ENCODE results near the gene H1-8. TPM values are rescaled to one million over a fixed set of nuclear protein-coding genes. Genes with fewer than 3 reads are reported as not detected.

Gene H1-8
- total RNA-seq, 4 donors from 2014 or later = not detected

DNA sequence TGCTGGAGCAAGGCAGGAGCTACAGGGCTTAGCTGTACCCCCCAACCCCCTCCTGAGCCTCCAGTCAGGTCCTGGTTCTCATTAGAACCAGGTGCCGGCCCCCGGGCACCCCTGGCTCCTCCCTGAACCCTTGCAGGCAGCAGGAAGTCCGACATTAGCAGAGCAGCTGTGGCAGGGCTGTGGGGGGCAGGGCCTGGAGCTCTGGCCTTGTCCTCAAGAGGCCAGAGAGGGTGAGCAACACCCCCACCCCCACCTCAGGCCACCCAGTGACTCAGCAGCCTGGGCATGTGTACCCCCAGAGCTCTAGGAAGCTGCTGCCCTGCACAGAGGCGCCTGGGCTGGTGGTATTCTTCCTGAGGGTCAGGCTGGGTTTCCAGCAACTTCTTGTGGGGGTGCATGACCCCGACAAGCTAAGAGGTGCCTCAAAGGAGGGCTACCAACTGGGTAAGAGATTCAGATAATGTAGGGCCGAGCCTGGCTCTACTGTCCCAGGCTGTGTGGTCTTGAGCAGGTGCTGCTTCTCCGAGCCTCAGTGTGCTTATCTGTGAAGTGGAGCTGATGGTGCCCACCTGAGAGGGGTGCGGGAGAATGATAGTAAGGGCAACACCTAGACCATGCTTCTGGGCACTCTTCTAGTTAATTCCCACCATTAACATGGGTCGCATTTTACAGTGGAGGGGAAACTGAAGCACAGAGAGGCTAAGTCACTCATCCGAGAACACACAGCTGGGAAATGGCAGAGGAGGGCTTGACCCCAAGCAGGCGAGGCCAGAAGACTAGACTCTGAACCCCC is 16.0 kb downstream of the H1-8 start:
- no peak overlapping the region for H3K4me3 ChIP-seq (ENCODE audit: low read depth, poor library complexity, severe bottlenecking)
- intact Hi-C loops (cut with DNase I; ENCODE audit: low total_unique reads) = no loop called here
- TF ChIP-seq POLR2A (IDR thresholded peaks at IDR 0.05) = no peak
- no peak for TF ChIP-seq CTCF (IDR thresholded peaks at IDR 0.05)
- no peak for DNase-seq (ENCODE audit: low spot score in 2 of 2)
- 83 to 85% methylated on average over 10 of the region's 11 CpGs for WGBS, 2 donors

- no peak overlapping the region for H3K4me3 ChIP-seq (ENCODE audit: low read depth, poor library complexity, severe bottlenecking)
- WGBS, 2 donors = 83 to 91% methylated on average over 18 to 20 of the region's 20 CpGs
- TF ChIP-seq CTCF (IDR thresholded peaks at IDR 0.05) (no peak), POLR2A (IDR thresholded peaks at IDR 0.05) (no peak)
- intact Hi-C loops (cut with DNase I; ENCODE audit: low total_unique reads) = no loop called here
- DNase-seq (ENCODE audit: low spot score in 2 of 2) = no peak
Observed at GRCh38 chr3:129559565-129560079, 16.6 kb downstream of the H1-8 start.

DNA sequence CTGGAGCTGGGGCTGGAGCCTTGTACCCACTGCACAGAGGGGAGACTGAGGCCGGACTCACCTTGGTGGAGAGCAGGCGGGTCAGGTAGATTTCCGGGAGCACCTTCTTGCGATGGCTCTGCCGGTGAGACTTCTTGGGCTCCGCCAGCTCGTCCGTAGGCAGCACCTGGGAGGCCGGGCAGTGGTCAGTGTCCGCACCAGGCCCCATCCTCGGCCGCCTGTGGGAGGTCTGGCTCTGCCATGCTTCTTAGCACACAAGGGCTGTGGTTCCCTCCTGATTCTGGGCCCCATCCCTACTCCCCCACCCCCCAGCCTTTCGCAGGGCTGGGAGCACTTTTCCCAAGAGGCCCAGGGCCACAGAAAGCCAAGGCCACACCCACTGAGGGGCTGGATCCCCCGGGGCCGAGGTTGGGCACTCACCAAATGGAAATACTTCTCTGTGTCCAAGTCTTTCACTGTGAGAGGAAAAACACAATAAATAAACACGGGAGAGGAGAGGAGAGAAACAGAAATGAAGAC is 17.4 kb downstream of the H1-8 start:
- no peak overlapping the region for H3K4me3 ChIP-seq (ENCODE audit: low read depth, poor library complexity, severe bottlenecking)
- WGBS, 2 donors = 32 to 66% methylated on average over 6 to 16 of the region's 16 CpGs
- TF ChIP-seq POLR2A (IDR thresholded peaks at IDR 0.05) = no peak
- TF ChIP-seq CTCF (IDR thresholded peaks at IDR 0.05) = no peak
- intact Hi-C loops (cut with DNase I; ENCODE audit: low total_unique reads) = no loop called here
- no peak for DNase-seq (ENCODE audit: low spot score in 2 of 2)

- peak; percentile 53 to 96 for DNase-seq (ENCODE audit: low spot score in 2 of 2)
- TF ChIP-seq CTCF (IDR thresholded peaks at IDR 0.05) (no peak), POLR2A (IDR thresholded peaks at IDR 0.05) (no peak)
- WGBS, 2 donors = 13 to 33% methylated on average over 12 to 13 of the region's 18 CpGs
- intact Hi-C loops (cut with DNase I; ENCODE audit: low total_unique reads) = no loop called here
- no peak overlapping the region for H3K4me3 ChIP-seq (ENCODE audit: low read depth, poor library complexity, severe bottlenecking)
Observed at GRCh38 chr3:129560911-129561594, 18.1 kb downstream of the H1-8 start.

DNA sequence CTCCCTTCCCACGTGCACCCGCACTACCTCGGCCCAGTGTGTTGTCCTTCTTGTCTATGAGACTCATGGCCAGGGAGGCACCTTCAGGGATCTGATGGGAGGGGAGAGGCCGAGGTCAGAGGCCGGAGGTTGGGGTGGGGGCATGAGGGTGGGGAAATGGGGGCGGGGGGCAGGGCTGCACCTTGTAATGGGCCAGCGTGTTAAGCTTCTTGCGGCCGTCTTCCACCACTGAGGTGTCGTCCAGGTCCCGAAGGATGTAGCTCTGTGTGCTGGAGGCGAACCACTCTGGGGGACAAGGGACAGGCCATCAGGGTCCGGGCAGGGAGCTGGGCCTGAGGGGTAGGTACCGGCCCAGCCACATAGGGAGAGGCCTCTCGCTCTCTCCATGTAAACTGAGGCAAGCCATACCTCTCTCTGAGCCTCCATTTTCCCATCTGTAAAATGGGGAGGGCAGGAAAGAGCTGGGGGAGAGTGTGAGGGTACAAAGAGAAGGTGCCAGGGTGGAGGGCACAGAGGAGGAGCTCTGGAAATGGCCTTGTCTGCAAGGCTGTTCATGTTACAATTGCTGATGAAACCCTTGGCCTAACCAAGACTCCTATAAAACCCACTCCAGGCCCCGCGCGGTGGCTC is 18.8 kb downstream of the H1-8 start:
- 73 to 87% methylated on average over 16 to 18 of the region's 18 CpGs for WGBS, 2 donors
- H3K4me3 ChIP-seq (ENCODE audit: low read depth, poor library complexity, severe bottlenecking) = no peak overlapping the region
- TF ChIP-seq CTCF (IDR thresholded peaks at IDR 0.05) (no peak), POLR2A (IDR thresholded peaks at IDR 0.05) (no peak)
- DNase-seq (ENCODE audit: low spot score in 2 of 2) = no peak
- intact Hi-C loops (cut with DNase I; ENCODE audit: low total_unique reads) = no loop called here
